GM23338 (cell line): ENCODE data around the gene KCND2. TPM values are rescaled to one million over a fixed set of nuclear protein-coding genes. Genes with fewer than 3 reads are reported as not detected.

Source experiments
- ATAC-seq: fragments of 200-7000 bp; cut with Tn5 transposase; 3 replicates; pipeline ENCODE4 v1.9.1; 2020
- DNase-seq: peaks from one replicate; pipeline ENCODE4 v3.0.0-alpha.2; 2015; ENCODE audit warnings: low spot score
- H2AFZ ChIP-seq: fragments of 200-600 bp; sonication (generic); 2 replicates; pipeline ENCODE4 v1.8.0; 2016; ENCODE audit warnings: antibody characterized with exemption, mild to moderate bottlenecking, moderate library complexity
- H3F3A ChIP-seq: fragments of 200-600 bp; sonication (generic); replicated peaks from 2 replicates; pipeline ENCODE4 v1.8.0; 2017; ENCODE audit warnings: antibody characterized with exemption, mixed run types, low read depth
- H3K27ac ChIP-seq: fragments of 200-600 bp; sonication (generic); 2 replicates; pipeline ENCODE4 v1.6.1; 2016; ENCODE audit warnings: low read depth
- H3K27me3 ChIP-seq: fragments of 200-600 bp; sonication (generic); 2 replicates; pipeline ENCODE4 v1.8.0; 2016; ENCODE audit warnings: mild to moderate bottlenecking, mixed run types, moderate library complexity; ENCODE audit not compliant: insufficient read depth
- H3K36me3 ChIP-seq: fragments of 200-600 bp; sonication (generic); 2 replicates; pipeline ENCODE4 v1.8.0; 2016; ENCODE audit warnings: mild to moderate bottlenecking; ENCODE audit not compliant: insufficient read depth
- H3K4me1 ChIP-seq: fragments of 200-600 bp; sonication (generic); 2 replicates; pipeline ENCODE4 v1.8.0; 2016; ENCODE audit warnings: mild to moderate bottlenecking, moderate library complexity; ENCODE audit not compliant: insufficient read depth
- H3K4me2 ChIP-seq: fragments of 200-600 bp; sonication (generic); 2 replicates; pipeline ENCODE4 v1.7.1; 2017; ENCODE audit warnings: mixed run types
- H3K4me3 ChIP-seq: fragments of 200-600 bp; sonication (generic); 2 replicates; pipeline ENCODE4 v1.6.1; 2016; ENCODE audit warnings: mixed run types
- H3K79me2 ChIP-seq: fragments of 200-600 bp; sonication (generic); replicated peaks from 2 replicates; pipeline ENCODE4 v1.8.0; 2017; ENCODE audit warnings: mild to moderate bottlenecking; ENCODE audit not compliant: insufficient read depth
- H3K9me2 ChIP-seq: fragments of 200-600 bp; sonication (generic); 2 replicates; pipeline ENCODE4 v1.8.0; 2017; ENCODE audit not compliant: insufficient read depth
- H4K20me1 ChIP-seq: fragments of 200-600 bp; sonication (generic); replicated peaks from 2 replicates; pipeline ENCODE4 v1.8.0; 2017; ENCODE audit warnings: mild to moderate bottlenecking; ENCODE audit not compliant: insufficient read depth
- H3K27ac Mint-ChIP-seq: 2 replicates; pipeline ENCODE4 v1.8.0; 2020; ENCODE audit warnings: inconsistent platforms, mild to moderate bottlenecking, moderate library complexity, mixed read lengths
- H3K27me3 Mint-ChIP-seq: 3 replicates; pipeline ENCODE4 v1.8.0; 2022; ENCODE audit warnings: low read depth, mild to moderate bottlenecking, moderate library complexity, mixed read lengths, inconsistent platforms; ENCODE audit not compliant: insufficient read depth, poor library complexity
- H3K36me3 Mint-ChIP-seq: 3 replicates; pipeline ENCODE4 v1.8.0; 2021; ENCODE audit warnings: low read depth, mild to moderate bottlenecking, inconsistent platforms, moderate library complexity, mixed read lengths
- H3K4me1 Mint-ChIP-seq: 3 replicates; pipeline ENCODE4 v1.8.0; 2020; ENCODE audit warnings: mild to moderate bottlenecking, inconsistent platforms, mixed read lengths
- H3K4me3 Mint-ChIP-seq: 3 replicates; pipeline ENCODE4 v1.8.0; 2021; ENCODE audit warnings: moderate library complexity, mild to moderate bottlenecking, inconsistent platforms, mixed read lengths
- H3K9me3 Mint-ChIP-seq: 3 replicates; pipeline ENCODE4 v1.8.0; 2020; ENCODE audit warnings: moderate library complexity, mild to moderate bottlenecking, inconsistent platforms, mixed read lengths
- CREB1 ChIP-seq: fragments of 250-450 bp; sonication (Bioruptor Pico); IDR thresholded peaks from 2 replicates; pipeline ENCODE4 v1.5.0; 2020; ENCODE audit warnings: low read depth, mild to moderate bottlenecking, moderate library complexity
- CTCF ChIP-seq, 2 experiments: fragments of 200-600 bp in 1 of 2; sonication (generic) in 1 of 2; conservative IDR thresholded peaks; 2 replicates each; pipeline versions ENCODE4 v1.5.1 to v1.6.1; 2016 to 2017; ENCODE audit warnings: antibody characterized with exemption in 2 of 2, low read depth in 2 of 2, mild to moderate bottlenecking in 2 of 2, moderate library complexity in 1 of 2
- ETS1 ChIP-seq: IDR thresholded peaks from 2 replicates; pipeline ENCODE4 v1.6.1; 2016; ENCODE audit warnings: antibody characterized with exemption
- EZH2 ChIP-seq: fragments of 200-600 bp; sonication (generic); IDR thresholded peaks from one replicate; pipeline ENCODE4 v1.8.0; 2017; ENCODE audit warnings: antibody characterized with exemption, mild to moderate bottlenecking, low read depth; ENCODE audit not compliant: unreplicated experiment
- EZH2phosphoT487 ChIP-seq: fragments of 200-600 bp; sonication (generic); IDR thresholded peaks from one replicate; pipeline ENCODE4 v1.8.1; 2018; ENCODE audit warnings: antibody characterized with exemption; ENCODE audit not compliant: unreplicated experiment
- JUNB ChIP-seq: IDR thresholded peaks from one replicate; pipeline ENCODE4 v1.6.1; 2016; ENCODE audit warnings: antibody characterized with exemption; ENCODE audit not compliant: unreplicated experiment
- NANOG ChIP-seq: IDR thresholded peaks from 2 replicates; pipeline ENCODE4 v1.6.1; 2016; ENCODE audit warnings: antibody characterized with exemption, borderline replicate concordance
- POLR2AphosphoS5 ChIP-seq: IDR thresholded peaks from 2 replicates; pipeline ENCODE4 v1.6.1; 2016; ENCODE audit warnings: antibody characterized with exemption, low read depth
- REST ChIP-seq: IDR thresholded peaks from one replicate; pipeline ENCODE4 v1.6.1; 2018; ENCODE audit warnings: antibody characterized with exemption; ENCODE audit not compliant: unreplicated experiment
- STAT1 ChIP-seq: IDR thresholded peaks from one replicate; pipeline ENCODE4 v1.6.1; 2016; ENCODE audit warnings: antibody characterized with exemption; ENCODE audit not compliant: unreplicated experiment
- ZNF114 ChIP-seq: fragments of 250-450 bp; sonication (Bioruptor Pico); IDR thresholded peaks from 2 replicates; pipeline ENCODE4 v1.5.0; 2020; ENCODE audit warnings: mild to moderate bottlenecking, moderate library complexity
- ZNF331 ChIP-seq: fragments of 250-450 bp; sonication (Bioruptor Pico); IDR thresholded peaks from 2 replicates; pipeline ENCODE4 v1.5.0; 2020; ENCODE audit warnings: low read depth, mild to moderate bottlenecking, moderate library complexity
- ZNF462 ChIP-seq: fragments of 250-450 bp; sonication (Bioruptor Pico); IDR thresholded peaks from 2 replicates; pipeline ENCODE4 v1.5.0; 2020; ENCODE audit warnings: mild to moderate bottlenecking, moderate library complexity
- polyA plus RNA-seq: library from polyadenylated mRNA; unstranded; fragments of >200 nt; fragmentation: Nextera tagmentation; extraction: Ambion mirVana; gene quantifications from 2 replicates; pipeline ENCODE4 v1.2.1, GENCODE V29; 2016
- total RNA-seq: library from RNA; depleted of rRNA; stranded (reverse); fragments of >200 nt; shearing (Covaris generic); gene quantifications from 2 replicates; pipeline ENCODE4 v1.2.3, GENCODE V29; 2014

The KCND2 gene
- total and polyA plus RNA-seq, 2 experiments from 2014 or later, result 7.1 to 15.6 TPM

GRCh38 chr7:120588416-120588815 is 315.4 kb downstream of the KCND2 start:
- Histone ChIP-seq H3F3A (no peaks in the 10 kb centered on the region), H3K4me3 (no peak overlapping the region), H4K20me1 (no peaks in the 10 kb centered on the region), H3K79me2 (no peaks in the 10 kb centered on the region), H3K27ac (no peak overlapping the region), H2AFZ (no peak overlapping the region), H3K36me3 (no peaks in the 10 kb centered on the region), H3K4me2 (no peak overlapping the region), H3K4me1 (peaks cover 7% of the 10 kb centered on the region), H3K27me3 (no peaks in the 10 kb centered on the region), H3K9me2 (no peaks in the 10 kb centered on the region)
- Mint-ChIP-seq H3K36me3 (no peaks in the 10 kb centered on the region), H3K27ac (no peak overlapping the region), H3K27me3 (peaks cover 8% of the 10 kb centered on the region), H3K4me3 (no peak overlapping the region), H3K9me3 (no peaks in the 10 kb centered on the region), H3K4me1 (peaks cover 24% of the 10 kb centered on the region)
- no peak for TF ChIP-seq ZNF331
- no peak for TF ChIP-seq CREB1 (CRISPR knock-in tag)
- TF ChIP-seq EZH2, result no peak
- TF ChIP-seq REST, result no peak
- TF ChIP-seq POLR2AphosphoS5, result no peak
- TF ChIP-seq EZH2phosphoT487, result no peak
- TF ChIP-seq NANOG, result no peak
- TF ChIP-seq JUNB, result no peak
- no peak for TF ChIP-seq STAT1
- TF ChIP-seq ZNF462, result no peak
- no peak for TF ChIP-seq ETS1
- TF ChIP-seq CTCF (conservative IDR thresholded peaks at IDR 0.05; ENCODE audit: low read depth in 2 of 2), result no peak
- no peak for TF ChIP-seq ZNF114 (CRISPR knock-in tag)
- no peak for DNase-seq
- ATAC-seq, result no peak
